WTC11 (cell line): ENCODE data around the gene C1QBP. TPM values are rescaled to one million over a fixed set of nuclear protein-coding genes. Genes with fewer than 3 reads are reported as not detected.

ENCODE experiments used
- ATAC-seq: fragments of 200-7000 bp; cut with Tn5 transposase; 2 replicates; pipeline ENCODE4 v1.10.0; 2021; ENCODE audit warnings: mild to moderate bottlenecking, moderate library complexity
- CTCF ChIA-PET: fragments of 300-600 bp; sonication (Branson Sonifier 250); formaldehyde crosslinking; loops from one replicate; lab custom pipeline; 2021; ENCODE audit warnings: antibody characterized with exemption; lab: Charles Lee
- POLR2A ChIA-PET: fragments of 350-600 bp; sonication (Branson Sonifier 250); formaldehyde crosslinking; loops from one replicate; lab custom pipeline; 2021; ENCODE audit warnings: antibody characterized with exemption; lab: Charles Lee
- DNase-seq: peaks from one replicate; pipeline ENCODE4 v3.0.0; 2021; ENCODE audit warnings: low spot score
- H3K27ac Mint-ChIP-seq: 2 replicates; pipeline ENCODE4 v1.8.0; 2021; ENCODE audit warnings: mixed read lengths
- H3K27me3 Mint-ChIP-seq: 2 replicates; pipeline ENCODE4 v1.8.0; 2021; ENCODE audit warnings: low read depth, mild to moderate bottlenecking, moderate library complexity, mixed read lengths
- H3K36me3 Mint-ChIP-seq: 2 replicates; pipeline ENCODE4 v1.8.0; 2021; ENCODE audit warnings: mixed read lengths
- H3K4me1 Mint-ChIP-seq: 2 replicates; pipeline ENCODE4 v1.8.0; 2022; ENCODE audit warnings: mixed read lengths
- H3K4me3 Mint-ChIP-seq: 2 replicates; pipeline ENCODE4 v1.8.0; 2021; ENCODE audit warnings: mild to moderate bottlenecking, moderate library complexity, mixed read lengths
- H3K9me3 Mint-ChIP-seq: 2 replicates; pipeline ENCODE4 v1.8.0; 2021; ENCODE audit warnings: mixed read lengths
- ATF3 ChIP-seq: sonication (generic); formaldehyde crosslinking; conservative IDR thresholded peaks from 2 replicates; pipeline ENCODE4 v1.8.1; 2022; ENCODE audit warnings: mild to moderate bottlenecking, missing genetic modification reagents
- CREM ChIP-seq: sonication (generic); formaldehyde crosslinking; IDR thresholded peaks from 2 replicates; pipeline ENCODE4 v1.8.1; 2022; ENCODE audit warnings: mild to moderate bottlenecking, missing genetic modification reagents, moderate library complexity
- E2F1 ChIP-seq: sonication (generic); formaldehyde crosslinking; IDR thresholded peaks from 2 replicates; pipeline ENCODE4 v1.8.0; 2022; ENCODE audit warnings: mild to moderate bottlenecking, missing genetic modification reagents
- ELF4 ChIP-seq: sonication (generic); formaldehyde crosslinking; IDR thresholded peaks from 2 replicates; pipeline ENCODE4 v1.8.1; 2022; ENCODE audit warnings: low read depth, mild to moderate bottlenecking, moderate library complexity, missing genetic modification reagents
- EMX1 ChIP-seq: fragments of 250-450 bp; sonication (Bioruptor Pico); IDR thresholded peaks from 2 replicates; pipeline ENCODE4 v1.8.0; 2021; ENCODE audit warnings: mild to moderate bottlenecking
- FOXP4 ChIP-seq: sonication (generic); formaldehyde crosslinking; IDR thresholded peaks from 2 replicates; pipeline ENCODE4 v1.8.0; 2022; ENCODE audit warnings: mild to moderate bottlenecking, missing genetic modification reagents
- GRHL2 ChIP-seq: fragments of 250-450 bp; sonication (Bioruptor Pico); IDR thresholded peaks from 2 replicates; pipeline ENCODE4 v1.8.0; 2022; ENCODE audit warnings: mild to moderate bottlenecking, moderate library complexity; ENCODE audit not compliant: insufficient replicate concordance, severe bottlenecking
- HMGXB4 ChIP-seq: sonication (generic); formaldehyde crosslinking; IDR thresholded peaks from 2 replicates; pipeline ENCODE4 v1.8.1; 2023; ENCODE audit warnings: mild to moderate bottlenecking, moderate library complexity, missing genetic modification reagents
- IRF1 ChIP-seq: sonication (generic); formaldehyde crosslinking; IDR thresholded peaks from 2 replicates; pipeline ENCODE4 v1.8.0; 2023; ENCODE audit warnings: missing genetic modification reagents
- MLX ChIP-seq: sonication (generic); formaldehyde crosslinking; IDR thresholded peaks from 2 replicates; pipeline ENCODE4 v1.8.1; 2023; ENCODE audit warnings: mild to moderate bottlenecking, missing genetic modification reagents, moderate library complexity
- NR1H2 ChIP-seq: sonication (generic); formaldehyde crosslinking; IDR thresholded peaks from 2 replicates; pipeline ENCODE4 v1.9.0; 2021; ENCODE audit warnings: mild to moderate bottlenecking, moderate library complexity, missing genetic modification reagents
- RORB ChIP-seq: fragments of 250-450 bp; sonication (Bioruptor Pico); IDR thresholded peaks from 2 replicates; pipeline ENCODE4 v1.9.0; 2021; ENCODE audit warnings: mild to moderate bottlenecking
- SMAD4 ChIP-seq: sonication (generic); formaldehyde crosslinking; IDR thresholded peaks from 2 replicates; pipeline ENCODE4 v1.8.0; 2022; ENCODE audit warnings: mild to moderate bottlenecking, missing genetic modification reagents
- SOX15 ChIP-seq: fragments of 250-450 bp; sonication (Bioruptor Pico); IDR thresholded peaks from 2 replicates; pipeline ENCODE4 v1.9.0; 2021; ENCODE audit warnings: mild to moderate bottlenecking
- USF1 ChIP-seq: sonication (generic); formaldehyde crosslinking; IDR thresholded peaks from 2 replicates; pipeline ENCODE4 v1.8.0; 2022; ENCODE audit warnings: mild to moderate bottlenecking, missing genetic modification reagents
- ZNF138 ChIP-seq: sonication (generic); formaldehyde crosslinking; conservative IDR thresholded peaks from 2 replicates; pipeline ENCODE4 v1.8.1; 2022; ENCODE audit warnings: mild to moderate bottlenecking, moderate library complexity, missing genetic modification reagents
- ZNF263 ChIP-seq: sonication (generic); formaldehyde crosslinking; IDR thresholded peaks from 2 replicates; pipeline ENCODE4 v1.8.1; 2022; ENCODE audit warnings: low read depth, mild to moderate bottlenecking, moderate library complexity, missing genetic modification reagents
- ZNF281 ChIP-seq: sonication (generic); formaldehyde crosslinking; IDR thresholded peaks from 2 replicates; pipeline ENCODE4 v1.8.0; 2023; ENCODE audit warnings: mild to moderate bottlenecking, missing genetic modification reagents
- ZNF317 ChIP-seq: sonication (generic); formaldehyde crosslinking; IDR thresholded peaks from 2 replicates; pipeline ENCODE4 v1.8.1; 2023; ENCODE audit warnings: low read depth, mild to moderate bottlenecking, moderate library complexity, missing genetic modification reagents, borderline replicate concordance
- total RNA-seq: library from RNA; stranded (reverse); gene quantifications from 3 replicates; pipeline ENCODE4 v1.2.3, GENCODE V29; 2021

Gene C1QBP
- total RNA-seq, 1 experiment from 2014 or later: 429 TPM

GRCh38 chr17:5472511-5472910 lies 33.6 kb upstream of the C1QBP start:
- POLR2A ChIA-PET: no interaction called here
- DNase-seq (no peak), ATAC-seq (no peak)
- H3K27ac Mint-ChIP-seq: no peak overlapping the region
- H3K4me1 Mint-ChIP-seq: no peaks in the 10 kb centered on the region
- peaks cover 35% of the 10 kb centered on the region for H3K36me3 Mint-ChIP-seq
- H3K27me3 Mint-ChIP-seq: no peaks in the 10 kb centered on the region
- CTCF ChIA-PET: no interaction called here
- H3K9me3 Mint-ChIP-seq: no peaks in the 10 kb centered on the region
- H3K4me3 Mint-ChIP-seq: no peak overlapping the region
- TF ChIP-seq SMAD4 (CRISPR knock-in tag): no peak
- TF ChIP-seq ZNF281 (CRISPR knock-in tag): no peak
- TF ChIP-seq SOX15 (CRISPR knock-in tag): no peak
- TF ChIP-seq ZNF138 (CRISPR knock-in tag): no peak
- TF ChIP-seq IRF1 (CRISPR knock-in tag): no peak
- no peak for TF ChIP-seq USF1 (CRISPR knock-in tag)
- no peak for TF ChIP-seq ELF4 (CRISPR knock-in tag)
- TF ChIP-seq EMX1: no peak
- no peak for TF ChIP-seq ZNF317 (CRISPR knock-in tag)
- TF ChIP-seq GRHL2 (CRISPR knock-in tag): no peak
- TF ChIP-seq FOXP4 (CRISPR knock-in tag): no peak
- TF ChIP-seq MLX (CRISPR knock-in tag): no peak
- no peak for TF ChIP-seq ATF3
- TF ChIP-seq RORB: no peak
- TF ChIP-seq NR1H2: no peak
- TF ChIP-seq CREM (CRISPR knock-in tag): no peak
- TF ChIP-seq ZNF263 (CRISPR knock-in tag): no peak
- TF ChIP-seq E2F1 (CRISPR knock-in tag): no peak

GRCh38 chr17:5468075-5468473 lies 29.1 kb upstream of the C1QBP start:
- Mint-ChIP-seq H3K4me1 (peaks cover 23% of the 10 kb centered on the region), H3K9me3 (no peaks in the 10 kb centered on the region), H3K36me3 (peaks cover 4% of the 10 kb centered on the region), H3K4me3 (peak overlapping the region; percentile 89), H3K27me3 (no peaks in the 10 kb centered on the region), H3K27ac (peak overlapping the region; percentile 43)
- no peak for DNase-seq
- ATAC-seq: no peak
- ChIA-PET CTCF (interaction anchor here (1.1 to 4.4 kb wide), 4 partner anchors 17 to 49 kb away, joined by 3 to 23 read pairs (median 8); partner anchors contain the start of genes C1QBP, DERL2, MIS12 and NUP88), POLR2A (interaction anchor here (1.2 to 2.0 kb wide), 6 partner anchors 17 to 49 kb away, joined by 3 to 17 read pairs (median 8); partner anchors contain the start of genes C1QBP, DERL2, MIS12 and NUP88)
- TF ChIP-seq ZNF281 (CRISPR knock-in tag) (no peak), HMGXB4 (no peak)
